Breast epithelium (tissue), 3 donors: ENCODE measurements around the gene LRRIQ1.

Experiments
- POLR2A ChIP-seq: fragments of 450-650 bp; IDR thresholded peaks from one replicate; pipeline ENCODE4 v1.6.1; 2016; ENCODE audit warnings: antibody characterized with exemption, mild to moderate bottlenecking, moderate library complexity
- POLR2AphosphoS5 ChIP-seq, 3 donors: sonication (generic); formaldehyde crosslinking; IDR thresholded peaks; one replicate each; pipeline ENCODE4 v1.6.1; 2017; ENCODE audit warnings: antibody characterized with exemption in 3 of 3
- TF ChIP-seq, protein P1 (sequence below), 3 donors: fragments of 450-650 bp; IDR thresholded peaks; one replicate each; pipeline ENCODE4 v1.5.1; 2016 to 2017; ENCODE audit warnings: antibody characterized with exemption in 3 of 3, mild to moderate bottlenecking in 3 of 3, moderate library complexity in 3 of 3

DNA sequence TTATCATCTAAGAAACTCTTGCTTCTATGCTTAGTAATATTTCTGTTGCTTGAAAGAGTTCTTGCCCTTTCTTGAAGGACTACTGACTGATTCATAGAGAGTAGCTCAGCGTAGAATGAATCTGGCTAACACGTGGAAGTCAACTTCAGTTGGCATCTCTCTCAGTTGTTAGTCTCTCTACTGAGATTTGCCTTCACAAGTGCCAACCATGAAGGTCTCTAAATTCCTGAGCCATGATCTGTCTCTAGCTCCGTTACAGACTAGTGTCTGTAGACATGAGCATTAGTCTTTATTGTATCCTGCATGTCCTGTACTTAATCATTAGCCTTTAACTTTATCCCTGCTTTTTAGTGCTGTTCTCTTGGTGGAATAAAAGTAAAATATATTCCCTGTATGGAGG, 224.7 kb downstream of the LRRIQ1 start:
- TF ChIP-seq, protein P1, sequence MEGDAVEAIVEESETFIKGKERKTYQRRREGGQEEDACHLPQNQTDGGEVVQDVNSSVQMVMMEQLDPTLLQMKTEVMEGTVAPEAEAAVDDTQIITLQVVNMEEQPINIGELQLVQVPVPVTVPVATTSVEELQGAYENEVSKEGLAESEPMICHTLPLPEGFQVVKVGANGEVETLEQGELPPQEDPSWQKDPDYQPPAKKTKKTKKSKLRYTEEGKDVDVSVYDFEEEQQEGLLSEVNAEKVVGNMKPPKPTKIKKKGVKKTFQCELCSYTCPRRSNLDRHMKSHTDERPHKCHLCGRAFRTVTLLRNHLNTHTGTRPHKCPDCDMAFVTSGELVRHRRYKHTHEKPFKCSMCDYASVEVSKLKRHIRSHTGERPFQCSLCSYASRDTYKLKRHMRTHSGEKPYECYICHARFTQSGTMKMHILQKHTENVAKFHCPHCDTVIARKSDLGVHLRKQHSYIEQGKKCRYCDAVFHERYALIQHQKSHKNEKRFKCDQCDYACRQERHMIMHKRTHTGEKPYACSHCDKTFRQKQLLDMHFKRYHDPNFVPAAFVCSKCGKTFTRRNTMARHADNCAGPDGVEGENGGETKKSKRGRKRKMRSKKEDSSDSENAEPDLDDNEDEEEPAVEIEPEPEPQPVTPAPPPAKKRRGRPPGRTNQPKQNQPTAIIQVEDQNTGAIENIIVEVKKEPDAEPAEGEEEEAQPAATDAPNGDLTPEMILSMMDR (IDR thresholded peaks at IDR 0.05): no peak
- no peak for TF ChIP-seq POLR2AphosphoS5 (IDR thresholded peaks at IDR 0.05)
- no peak for TF ChIP-seq POLR2A
